IPS DF 19.7 (cell line): Measurements from ENCODE around the gene FZR1.
"Not testable (repeated sequence)": the region's sequence is repeated elsewhere in the genome, so short reads cannot be mapped to it uniquely, and the experiment has no call there.

Source experiments
- DNase-seq: peaks from one replicate; pipeline ENCODE4 v3.0.0-alpha.2; 2013; ENCODE audit warnings: low read depth, low spot score

Gene FZR1

DNA sequence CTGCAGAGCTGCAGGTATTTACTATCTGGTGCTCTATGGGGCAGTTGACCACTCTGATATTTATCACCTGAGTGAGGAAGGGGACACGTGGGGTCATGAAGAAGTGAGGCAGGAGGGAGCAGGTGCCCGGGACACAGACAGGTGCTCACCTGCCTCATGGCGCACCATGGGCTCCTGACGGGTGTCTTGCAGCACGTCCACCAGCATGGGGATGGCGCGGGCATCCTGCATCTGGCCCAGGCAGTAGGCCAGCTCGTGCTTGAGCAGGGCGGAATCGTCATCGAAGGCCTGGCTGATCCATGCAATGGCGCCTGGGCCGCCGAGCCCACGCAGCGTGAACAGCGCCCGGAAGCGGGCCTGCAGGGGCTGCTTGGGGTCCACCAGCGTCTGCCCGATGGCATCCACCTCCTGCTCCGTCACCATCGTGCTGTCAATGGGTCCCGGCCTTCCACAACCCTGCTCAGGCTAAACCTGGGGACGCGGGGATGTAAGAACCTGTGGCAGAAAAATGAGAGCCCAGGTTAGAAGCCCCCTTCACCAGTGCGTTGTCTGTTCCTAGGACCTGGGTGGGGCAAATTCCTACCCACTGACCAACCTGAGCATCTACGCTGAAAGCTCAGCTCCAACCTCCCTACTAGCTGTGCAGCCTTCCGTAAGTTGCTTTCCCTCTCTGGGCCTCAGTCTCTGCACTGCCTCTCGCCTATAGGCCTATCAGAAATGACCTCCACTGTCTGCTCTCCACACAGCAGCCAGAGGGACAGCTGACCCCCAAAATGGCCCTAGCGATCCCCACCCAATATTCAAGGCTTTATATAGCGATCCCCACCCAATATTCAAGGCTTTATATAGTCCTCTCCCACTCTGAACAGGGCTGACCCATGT is 9.5 kb upstream of the FZR1 start:
- DNase-seq, result no peak

DNA sequence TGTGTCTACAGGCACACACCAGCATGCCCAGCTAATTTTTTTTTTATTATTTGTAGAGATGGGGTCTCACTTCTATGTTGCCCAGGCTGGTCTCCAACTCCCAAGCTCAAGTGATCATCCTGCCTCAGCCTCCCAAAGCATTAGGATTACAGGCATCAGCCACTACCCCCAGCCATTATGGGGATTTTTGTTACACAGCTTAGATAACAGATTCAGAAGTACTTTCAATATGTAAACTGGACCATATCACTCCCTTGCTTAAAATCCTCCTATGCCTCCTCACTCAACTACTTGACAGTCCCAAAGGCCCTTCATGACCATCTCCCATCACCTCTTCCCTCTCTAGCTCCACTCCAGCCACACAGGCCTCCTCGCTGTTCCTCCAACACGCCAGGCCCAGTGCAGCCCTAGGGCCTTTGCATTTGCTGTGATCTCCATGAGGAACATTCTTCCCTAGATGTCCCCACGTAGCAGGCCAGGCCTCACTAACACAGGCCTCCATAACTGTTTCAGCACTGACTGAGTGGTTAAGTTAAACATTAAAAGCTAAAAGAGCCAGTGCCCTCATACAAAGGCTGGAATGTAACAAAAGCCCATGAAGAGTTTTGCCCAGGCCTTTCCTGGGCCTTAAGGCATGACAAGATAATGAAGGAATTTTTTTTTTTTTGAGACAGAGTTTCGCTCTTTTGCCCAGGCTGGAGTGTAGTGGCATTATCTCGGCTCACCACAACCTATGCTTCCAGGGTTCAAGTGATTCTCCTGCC is 8.2 kb upstream of the FZR1 start:
- DNase-seq, result no peak

DNA sequence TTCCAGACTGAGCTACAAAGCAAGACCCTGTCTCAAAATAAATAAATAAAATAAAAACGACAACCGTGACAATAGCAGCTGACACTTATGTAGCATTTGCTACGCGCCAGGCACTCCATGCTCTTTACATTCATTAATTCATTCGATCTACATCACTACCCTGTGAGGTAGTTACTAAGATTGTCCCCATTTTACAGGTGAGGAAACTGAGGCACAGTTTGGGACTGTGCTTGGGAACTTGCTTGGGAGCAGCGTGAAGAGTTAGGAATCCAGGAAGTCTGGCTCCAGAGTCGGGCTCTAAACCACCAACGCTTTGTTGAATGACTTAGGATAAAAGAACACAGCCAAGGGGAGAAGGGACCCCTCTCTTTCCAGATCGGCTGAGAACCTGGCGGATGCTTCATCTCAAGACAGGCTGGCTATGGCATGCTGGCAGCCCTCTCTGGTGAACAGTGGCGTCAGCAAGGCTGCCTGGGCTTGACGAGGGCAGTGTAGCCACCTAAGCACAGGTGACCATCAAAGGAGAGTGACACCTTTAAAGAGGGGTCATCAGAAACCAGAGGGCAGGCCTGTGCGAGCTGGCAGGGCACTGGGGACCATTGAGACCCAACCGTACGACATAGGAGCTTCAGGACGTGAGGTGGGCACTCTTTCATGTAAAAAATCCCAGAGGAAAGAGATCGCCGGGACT is 6.2 kb upstream of the FZR1 start:
- DNase-seq, result no peak

DNA sequence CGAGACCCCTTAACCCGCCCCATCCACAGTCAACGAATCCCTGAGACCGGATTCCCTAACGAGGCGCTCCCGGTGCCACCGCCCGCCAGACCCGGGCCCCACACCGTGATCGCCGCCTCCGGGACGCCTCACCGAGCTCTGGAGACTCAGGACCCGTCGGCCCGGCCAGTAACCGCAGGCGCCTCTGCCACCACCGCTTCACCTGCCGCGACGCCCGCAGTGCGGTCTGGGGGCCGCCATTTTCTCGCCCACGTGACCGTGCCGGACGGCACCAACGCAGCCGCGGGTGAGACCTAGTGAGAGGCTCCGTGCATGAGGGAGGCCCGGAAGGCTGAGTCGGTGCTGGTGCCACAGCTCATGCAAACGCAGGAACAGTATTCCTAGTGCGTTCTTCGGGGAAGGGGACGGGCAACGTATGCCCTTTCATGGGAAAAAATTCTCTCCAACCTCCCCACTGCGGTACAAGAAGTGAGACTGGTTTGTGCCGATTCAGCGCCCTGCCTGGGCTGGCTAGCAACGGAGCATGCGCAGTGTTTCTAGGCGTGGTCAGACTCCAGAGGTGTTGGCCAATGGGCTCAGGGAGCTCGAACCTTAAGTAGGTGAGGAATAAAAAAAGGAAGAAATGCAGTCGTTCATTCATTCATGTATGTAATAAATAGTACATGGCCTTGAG is 5.5 kb upstream of the FZR1 start, which contains the start of gene DOHH:
DOHH (minus strand) TSS at position 246 of the 673 bp plus-strand sequence. CDS start 3,860 bp downstream, outside the sequence.
- DNase-seq, result peak; percentile 88

DNA sequence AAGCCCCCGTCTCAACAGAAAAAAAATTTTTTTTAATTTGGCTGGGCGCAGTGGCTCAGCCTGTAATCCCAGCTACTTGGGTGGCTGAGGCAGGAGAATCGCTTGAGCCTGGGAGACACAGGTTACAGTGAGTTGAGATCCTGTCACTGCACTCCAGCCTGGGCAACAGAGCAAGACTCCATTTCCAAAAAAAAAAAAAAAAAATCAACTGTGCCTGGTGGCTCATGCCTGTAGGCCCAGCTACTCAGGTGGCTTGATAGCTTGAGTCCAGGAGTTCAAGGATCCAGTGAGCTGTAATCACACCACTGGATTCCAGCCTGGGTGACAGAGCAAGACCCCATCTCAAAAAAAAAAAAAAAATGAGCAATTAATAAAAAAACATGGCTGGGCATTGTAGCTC is 4.3 kb upstream of the FZR1 start:
- DNase-seq, result no peak

DNA sequence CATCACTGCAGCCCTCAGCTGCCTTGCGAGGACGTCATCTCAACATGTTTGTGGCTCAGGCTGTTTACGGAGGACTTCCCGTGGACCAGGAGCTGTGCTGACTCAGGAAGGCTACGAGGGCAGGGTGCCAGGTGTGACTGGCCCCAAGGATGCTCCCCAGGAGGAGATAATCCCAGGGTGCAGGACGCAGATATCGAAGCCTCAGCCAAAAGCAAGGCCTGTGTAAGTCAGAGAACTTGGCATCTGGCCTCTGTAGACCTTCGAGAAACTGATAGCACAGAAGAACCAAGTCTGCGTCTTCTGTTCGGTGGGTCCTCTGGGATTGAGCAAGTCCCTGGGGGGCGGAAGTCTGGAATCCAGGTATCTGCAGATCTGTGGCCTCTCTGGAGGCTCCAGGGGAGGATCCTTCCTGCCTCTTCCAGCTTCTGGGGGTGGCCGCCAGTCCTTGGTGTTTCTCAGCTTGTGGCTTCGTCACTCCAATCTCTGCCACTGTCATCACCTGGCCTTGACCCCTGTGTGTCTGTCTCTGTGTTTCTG is 3.0 kb upstream of the FZR1 start:
- DNase-seq, result no peak

DNA sequence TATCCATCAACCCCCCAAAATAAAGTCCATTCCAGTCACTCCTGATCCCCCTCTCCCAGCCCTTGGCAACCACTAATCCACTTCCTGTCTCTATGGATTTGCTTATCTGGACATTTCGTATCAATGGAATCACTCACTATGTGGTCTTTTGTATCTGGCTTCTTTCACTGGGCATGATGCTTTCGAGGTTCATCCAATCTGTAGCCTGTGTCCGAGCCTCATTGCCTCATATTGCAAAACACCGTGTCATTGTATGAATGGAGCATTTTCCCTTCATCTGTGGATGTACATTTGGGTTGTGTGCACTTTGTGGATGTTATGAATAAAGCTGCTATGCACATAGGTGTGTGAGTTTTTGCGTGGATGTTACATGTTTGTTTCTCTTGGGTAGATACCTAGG is 1.4 kb upstream of the FZR1 start:
- DNase-seq, result no peak

DNA sequence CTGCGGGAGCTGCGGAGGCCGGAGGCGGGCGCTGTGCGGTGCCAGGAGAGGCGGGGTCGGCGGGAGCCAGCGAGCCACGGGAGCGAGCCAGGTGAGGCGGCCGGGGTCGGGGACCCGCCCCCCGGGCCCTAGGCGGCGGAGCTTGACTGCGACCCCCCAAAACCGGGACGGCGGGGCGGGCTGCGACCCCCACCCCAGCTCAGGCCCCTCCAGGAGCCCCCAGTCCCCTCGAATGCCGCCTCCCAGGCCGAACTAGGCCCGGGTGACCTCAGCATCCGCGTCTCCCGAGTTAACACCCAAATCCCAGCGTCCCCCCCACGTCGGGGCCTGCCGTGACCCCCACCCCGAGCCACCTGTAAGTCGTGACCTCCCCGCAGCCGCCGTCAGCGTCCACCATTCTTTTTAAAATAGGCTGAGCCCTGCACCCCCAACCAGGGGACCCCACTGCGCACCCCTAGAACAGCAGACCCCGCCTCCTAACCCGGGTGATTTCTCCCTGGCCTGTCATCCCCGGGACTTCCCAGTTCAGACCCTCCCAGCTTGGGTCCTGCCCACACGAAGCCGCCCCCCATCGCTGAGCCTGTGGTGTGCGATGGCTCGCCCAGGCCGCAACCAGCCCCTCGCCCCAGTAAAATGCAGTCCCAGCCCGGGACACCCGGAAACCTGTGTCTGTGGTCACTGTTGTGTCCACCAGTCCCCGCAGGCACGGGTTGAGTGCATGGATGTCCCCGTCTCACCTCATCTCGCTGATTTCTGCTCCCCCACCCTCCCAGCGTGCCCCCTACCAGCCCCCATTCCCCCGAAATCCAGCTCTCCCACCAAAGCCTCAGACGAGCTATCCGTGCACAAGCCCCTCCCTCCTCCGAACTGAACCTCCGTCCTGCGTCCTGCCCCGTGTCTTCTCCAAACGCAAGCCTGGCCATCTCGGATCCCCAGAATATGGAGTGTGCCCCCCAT is 551 bp downstream of the FZR1 start:
- DNase-seq, result no peak

DNA sequence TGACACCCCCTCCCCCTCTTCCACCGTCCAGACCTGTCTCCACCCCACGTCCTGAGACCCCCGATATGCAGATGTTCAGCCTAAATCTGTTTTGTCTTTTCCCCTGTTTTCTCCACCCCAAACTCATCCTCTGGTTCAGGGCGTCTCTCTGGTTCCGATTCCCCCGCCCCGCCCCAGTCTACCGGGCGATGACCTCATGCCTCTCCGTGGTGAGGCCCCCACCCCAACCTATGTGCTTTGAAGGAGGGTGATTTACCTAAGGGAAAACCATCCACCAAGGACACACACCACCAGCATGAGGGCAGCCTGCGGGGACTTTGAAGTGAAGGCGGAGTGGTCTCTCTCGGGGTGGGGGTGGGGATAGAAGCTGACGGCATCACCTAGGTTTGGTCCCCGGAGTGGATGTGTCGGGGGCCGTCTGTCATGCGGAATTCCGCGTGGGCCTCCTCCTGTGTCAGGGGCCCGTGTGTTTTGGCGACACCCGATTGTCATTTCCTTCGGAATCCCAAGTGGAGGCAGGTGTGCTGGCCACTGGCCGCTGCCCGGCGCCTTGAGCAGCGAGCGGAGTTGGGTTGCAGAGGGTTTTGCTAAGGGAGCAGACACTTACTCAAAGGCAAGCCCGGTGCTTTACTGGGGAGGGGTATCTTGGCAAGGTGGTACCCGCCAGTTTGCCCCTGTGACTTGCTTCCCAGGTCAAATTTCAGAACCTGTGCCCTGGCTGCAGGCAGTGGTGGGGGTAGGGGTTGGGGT is 1.4 kb downstream of the FZR1 start:
- peak; percentile 30 for DNase-seq

DNA sequence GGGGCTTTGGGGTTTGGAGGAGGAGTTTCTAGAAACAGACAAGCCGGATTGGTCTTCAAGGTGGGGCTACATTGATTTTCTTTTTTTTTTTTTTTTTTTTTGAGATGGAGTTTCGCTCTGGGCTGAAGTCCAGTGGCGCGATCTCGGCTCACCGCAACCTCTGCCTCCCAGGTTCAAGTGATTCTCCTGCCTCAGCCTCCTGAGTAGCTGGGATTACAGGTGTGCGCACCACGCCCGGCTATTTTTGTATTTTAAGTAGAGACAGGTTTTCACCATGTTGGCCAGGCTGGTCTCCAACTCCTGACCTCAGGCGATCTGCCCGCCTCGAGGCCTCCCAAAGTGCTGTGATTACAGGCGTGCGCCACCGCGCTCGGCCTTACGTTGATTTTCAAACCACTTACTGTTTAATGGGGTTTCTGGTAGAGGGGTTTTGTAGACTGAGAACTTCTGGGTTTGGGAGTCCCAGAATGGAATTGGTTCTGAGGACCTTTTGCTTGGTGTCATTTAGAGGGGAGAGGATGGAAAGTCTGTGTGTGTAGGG is 2.1 kb downstream of the FZR1 start:
- not testable (repeated sequence) for DNase-seq

DNA sequence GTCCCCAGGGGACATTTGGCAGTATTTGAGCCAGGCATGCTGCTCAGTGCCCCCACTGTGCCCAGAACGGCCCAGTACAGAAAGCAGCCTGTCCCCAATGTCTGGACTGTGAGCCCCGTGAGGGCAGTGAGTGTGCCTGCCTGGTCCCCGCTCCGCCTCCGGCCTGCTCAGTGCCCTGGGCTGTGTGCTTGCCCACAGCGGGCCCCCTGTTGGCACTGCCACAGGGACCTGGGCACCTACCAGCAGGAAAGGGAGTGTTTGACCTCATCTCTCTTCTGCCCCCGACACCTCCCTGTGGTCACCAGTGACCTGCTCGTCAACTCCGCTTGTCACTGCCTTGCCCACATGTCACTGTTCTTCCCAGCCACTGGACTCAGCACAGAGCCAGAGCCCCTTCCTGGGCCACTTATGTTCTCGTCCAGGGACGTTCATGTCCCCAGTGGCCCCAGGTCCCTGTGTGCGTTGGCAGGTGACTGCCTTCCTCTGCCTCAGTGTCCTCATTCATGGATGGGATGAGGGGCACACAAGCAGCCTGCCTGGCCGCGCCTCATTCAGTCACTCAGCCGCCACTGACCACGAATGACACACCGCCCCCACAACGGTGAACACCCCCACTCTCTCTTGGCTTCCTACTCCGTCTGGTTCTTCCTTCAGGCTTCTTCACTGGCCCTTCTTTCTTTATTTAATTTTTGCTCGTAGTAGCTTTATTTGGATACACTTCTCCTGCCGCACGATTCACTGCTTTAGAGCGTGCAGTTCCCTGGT is 2.8 kb downstream of the FZR1 start:
- no peak for DNase-seq

DNA sequence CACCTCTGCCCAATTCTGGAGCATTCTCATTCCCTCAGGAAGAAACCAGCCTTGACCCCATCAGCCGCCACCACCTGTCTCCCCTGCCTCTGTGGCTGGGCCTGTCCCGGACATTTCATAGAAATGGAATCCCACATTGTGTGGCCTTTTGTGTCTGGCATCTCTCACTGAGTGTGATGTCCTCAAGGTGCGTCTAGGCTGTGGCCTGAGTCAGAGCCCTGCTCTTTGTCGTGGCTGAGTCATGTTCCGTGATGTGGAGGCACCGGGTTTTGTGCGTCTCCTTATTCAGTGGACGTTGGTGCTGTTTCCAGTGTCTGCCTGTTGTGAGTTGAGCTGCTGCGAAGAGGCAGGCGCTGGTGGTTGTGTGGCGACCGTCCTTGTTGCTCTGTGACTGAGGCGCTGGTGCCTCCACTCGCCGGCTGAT is 3.5 kb downstream of the FZR1 start:
- no peak for DNase-seq

DNA sequence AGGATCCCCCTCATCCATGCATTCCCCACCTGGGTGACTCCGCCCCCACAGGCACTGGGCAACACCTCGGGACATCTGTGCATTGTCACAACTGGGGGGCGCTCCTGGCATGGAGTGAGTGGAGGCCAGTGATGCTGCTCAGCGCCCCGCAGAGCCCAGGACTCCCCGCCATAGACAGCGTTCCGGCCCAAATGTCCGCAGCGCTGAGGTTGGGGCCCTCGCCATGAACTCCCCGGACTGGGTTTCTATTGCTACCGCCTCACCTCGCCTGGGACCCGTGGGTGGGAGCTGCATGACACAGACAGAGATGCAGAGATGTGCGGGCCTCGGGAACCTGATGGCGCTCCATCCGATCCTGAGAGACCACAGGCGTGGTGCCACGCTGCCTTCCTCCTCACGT is 4.6 kb downstream of the FZR1 start:
- no peak for DNase-seq

DNA sequence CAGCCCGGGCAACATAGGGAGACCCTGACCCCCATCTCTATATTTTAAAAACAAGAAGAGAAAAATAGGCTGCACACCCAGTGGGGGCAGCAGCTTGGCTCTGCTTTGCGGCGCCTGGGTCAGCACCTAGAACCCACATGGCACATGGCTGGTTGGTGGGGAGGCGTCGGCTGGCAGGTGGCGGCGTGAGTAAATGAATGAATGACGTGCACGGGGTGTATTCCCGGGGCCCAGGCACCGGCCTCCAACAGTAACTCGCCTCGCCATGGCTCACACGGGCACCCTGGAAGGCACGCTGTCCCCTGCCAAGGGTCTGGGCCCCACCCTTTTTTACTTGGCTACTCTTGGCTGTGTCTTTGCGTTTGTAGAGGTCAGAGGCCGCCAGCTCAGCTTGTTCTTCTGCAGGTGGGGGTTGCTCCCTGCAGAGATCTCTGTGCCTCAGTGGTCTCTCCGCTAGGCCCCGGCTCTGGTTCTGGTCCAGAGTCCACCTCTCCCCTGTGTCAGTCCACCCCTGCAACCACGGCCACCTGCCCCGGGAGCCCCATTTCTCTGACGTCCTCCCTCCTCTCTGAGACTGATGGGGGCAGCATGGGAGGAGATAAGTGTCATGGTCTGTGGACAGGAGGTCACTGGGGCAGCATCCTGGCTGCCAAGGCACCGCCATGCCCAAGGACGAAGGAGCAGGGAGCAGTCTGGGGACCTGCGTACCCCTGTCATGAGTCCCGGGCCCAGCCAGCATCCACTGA is 5.6 kb downstream of the FZR1 start:
- no peak for DNase-seq

DNA sequence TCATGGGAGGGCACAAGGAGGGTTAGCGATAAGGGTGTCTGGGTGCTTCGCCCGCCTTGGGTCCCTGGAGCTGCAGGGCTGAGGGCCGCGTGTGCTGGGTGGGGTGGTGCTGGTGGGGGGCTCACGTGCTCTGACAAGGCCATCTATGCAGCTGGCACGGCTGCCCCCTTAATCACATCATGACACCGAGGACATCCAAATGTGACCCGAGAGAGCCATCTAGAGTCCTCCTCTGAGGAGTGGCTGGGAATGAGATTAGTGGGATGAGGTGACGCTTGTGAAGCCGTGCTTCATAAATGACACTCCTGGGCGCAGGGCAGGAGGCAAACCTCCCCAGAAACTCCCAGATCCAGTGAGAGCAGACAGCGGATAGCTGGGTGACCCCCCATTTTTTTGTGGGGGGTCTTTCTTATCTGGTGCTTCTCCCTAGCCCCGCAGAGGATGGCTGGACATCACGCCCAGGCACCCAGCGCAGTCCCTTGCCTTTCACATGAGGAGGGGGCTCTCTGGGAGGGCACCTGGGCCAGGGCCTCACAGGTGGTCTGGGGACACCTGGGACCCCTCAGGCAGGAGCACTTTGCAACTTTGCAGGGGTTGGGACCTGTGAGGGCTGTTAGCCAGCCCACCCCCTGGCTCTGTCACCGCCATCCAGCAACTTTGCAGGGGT is 6.6 kb downstream of the FZR1 start:
- DNase-seq, result no peak

DNA sequence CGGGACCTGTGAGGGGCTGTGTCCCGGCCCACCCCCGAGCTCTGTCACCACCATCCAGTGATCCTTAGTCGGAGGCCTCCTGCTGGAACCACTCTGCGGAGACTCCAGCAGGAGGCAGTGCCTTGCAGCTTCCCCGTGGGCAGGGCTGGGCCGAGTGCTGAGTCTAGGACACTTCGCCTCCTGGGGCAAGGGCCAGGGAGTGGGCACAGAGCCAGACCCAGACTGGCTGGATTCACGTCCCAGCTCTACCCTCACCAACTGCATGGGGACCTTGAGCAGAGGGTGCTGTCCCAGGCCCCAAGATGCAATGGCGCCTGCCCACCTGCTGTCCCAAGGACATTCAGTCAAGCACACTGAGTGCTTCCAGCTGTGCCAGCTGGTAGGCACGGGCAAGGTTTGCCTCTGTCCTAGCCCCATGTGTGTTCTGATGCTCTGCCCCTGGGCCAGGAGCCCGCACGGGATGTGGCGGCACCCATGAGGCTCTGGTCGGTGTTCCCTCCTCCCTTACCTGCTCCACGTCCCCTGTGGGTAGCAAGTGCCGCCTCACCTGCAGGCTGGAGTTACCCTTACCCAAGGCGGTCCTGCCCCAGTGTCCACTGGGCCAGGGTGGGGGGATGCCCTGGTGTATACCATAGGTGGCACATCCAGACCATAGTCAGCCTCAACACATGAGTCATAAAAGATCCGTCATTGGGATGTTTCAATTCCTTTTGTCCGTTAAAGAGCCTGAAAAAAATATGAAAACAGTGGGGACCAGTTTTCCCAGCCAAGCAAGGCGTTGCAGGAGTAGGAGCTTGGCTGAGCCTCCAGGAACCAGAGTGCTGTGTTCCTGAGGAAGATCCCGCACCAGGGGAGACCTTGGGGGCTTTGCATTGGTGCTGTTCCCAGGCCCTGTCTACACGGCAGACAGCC is 7.4 kb downstream of the FZR1 start:
- DNase-seq, result no peak
